HEK293 (cell line): ENCODE measurements around the gene CHCHD2.
"Not testable (repeated sequence)": the region's sequence is repeated elsewhere in the genome, so short reads cannot be mapped to it uniquely, and the experiment has no call there.

ENCODE experiments used
- CTCF ChIP-seq: fragments of 450-650 bp; formaldehyde crosslinking; IDR thresholded peaks from 2 replicates; pipeline ENCODE4 v1.5.1; 2016; ENCODE audit warnings: missing biosample characterization, missing genetic modification characterization
- HOXC10 ChIP-seq: sonication (generic); formaldehyde crosslinking; IDR thresholded peaks from 2 replicates; pipeline ENCODE4 v1.8.1; 2023; ENCODE audit warnings: mild to moderate bottlenecking, missing genetic modification reagents
- IKZF3 ChIP-seq: fragments of 450-650 bp; IDR thresholded peaks from 2 replicates; pipeline ENCODE4 v1.5.0; 2018; ENCODE audit warnings: missing biosample characterization, mild to moderate bottlenecking, missing genetic modification characterization, moderate library complexity
- TSHZ1 ChIP-seq: fragments of 450-650 bp; formaldehyde crosslinking; IDR thresholded peaks from 2 replicates; pipeline ENCODE4 v1.5.1; 2016; ENCODE audit warnings: missing biosample characterization, missing genetic modification characterization, borderline replicate concordance
- YY1 ChIP-seq: fragments of 450-650 bp; formaldehyde crosslinking; IDR thresholded peaks from 2 replicates; pipeline ENCODE4 v1.5.1; 2018; ENCODE audit warnings: missing biosample characterization, missing genetic modification characterization
- ZEB2 ChIP-seq: fragments of 450-650 bp; formaldehyde crosslinking; IDR thresholded peaks from 2 replicates; pipeline ENCODE4 v1.5.1; 2016; ENCODE audit warnings: missing biosample characterization, missing genetic modification characterization
- ZNF121 ChIP-seq: fragments of 450-650 bp; formaldehyde crosslinking; IDR thresholded peaks from 2 replicates; pipeline ENCODE4 v1.5.1; 2016; ENCODE audit warnings: missing biosample characterization, missing genetic modification characterization
- ZNF488 ChIP-seq: fragments of 450-650 bp; formaldehyde crosslinking; IDR thresholded peaks from 2 replicates; pipeline ENCODE4 v1.5.1; 2016; ENCODE audit warnings: missing biosample characterization, missing genetic modification characterization
- ZNF624 ChIP-seq: fragments of 450-650 bp; formaldehyde crosslinking; IDR thresholded peaks from 2 replicates; pipeline ENCODE4 v1.5.1; 2017; ENCODE audit warnings: missing biosample characterization, missing genetic modification characterization
- ZNF747 ChIP-seq: fragments of 450-650 bp; formaldehyde crosslinking; IDR thresholded peaks from 2 replicates; pipeline ENCODE4 v1.5.1; 2016; ENCODE audit warnings: missing biosample characterization, missing genetic modification characterization
- ZNF776 ChIP-seq: fragments of 450-650 bp; formaldehyde crosslinking; IDR thresholded peaks from 2 replicates; pipeline ENCODE4 v1.5.0; 2017; ENCODE audit warnings: missing biosample characterization, missing genetic modification characterization, borderline replicate concordance
- TF ChIP-seq, protein P1 (sequence below): fragments of 450-650 bp; formaldehyde crosslinking; IDR thresholded peaks from 2 replicates; pipeline ENCODE4 v1.5.1; 2016; ENCODE audit warnings: missing biosample characterization, missing genetic modification characterization, low read depth
- TF ChIP-seq, protein P2 (sequence below): fragments of 450-650 bp; formaldehyde crosslinking; IDR thresholded peaks from 2 replicates; pipeline ENCODE4 v1.5.1; 2016; ENCODE audit warnings: missing biosample characterization, missing genetic modification characterization
- TF ChIP-seq, protein P3 (sequence below): fragments of 450-650 bp; formaldehyde crosslinking; IDR thresholded peaks from 2 replicates; pipeline ENCODE4 v1.5.1; 2016; ENCODE audit warnings: missing biosample characterization, missing genetic modification characterization

- TF ChIP-seq CTCF (tag by site-specific recombination); ZNF121 (tag by site-specific recombination); ZNF747; IKZF3 (tag by site-specific recombination); ZNF624 (tag by site-specific recombination); HOXC10 (CRISPR knock-in tag); TSHZ1 (tag by site-specific recombination); YY1 (tag by site-specific recombination); ZEB2 (tag by site-specific recombination); ZNF488 (tag by site-specific recombination); ZNF776: not testable (repeated sequence)
- TF ChIP-seq, protein P1, sequence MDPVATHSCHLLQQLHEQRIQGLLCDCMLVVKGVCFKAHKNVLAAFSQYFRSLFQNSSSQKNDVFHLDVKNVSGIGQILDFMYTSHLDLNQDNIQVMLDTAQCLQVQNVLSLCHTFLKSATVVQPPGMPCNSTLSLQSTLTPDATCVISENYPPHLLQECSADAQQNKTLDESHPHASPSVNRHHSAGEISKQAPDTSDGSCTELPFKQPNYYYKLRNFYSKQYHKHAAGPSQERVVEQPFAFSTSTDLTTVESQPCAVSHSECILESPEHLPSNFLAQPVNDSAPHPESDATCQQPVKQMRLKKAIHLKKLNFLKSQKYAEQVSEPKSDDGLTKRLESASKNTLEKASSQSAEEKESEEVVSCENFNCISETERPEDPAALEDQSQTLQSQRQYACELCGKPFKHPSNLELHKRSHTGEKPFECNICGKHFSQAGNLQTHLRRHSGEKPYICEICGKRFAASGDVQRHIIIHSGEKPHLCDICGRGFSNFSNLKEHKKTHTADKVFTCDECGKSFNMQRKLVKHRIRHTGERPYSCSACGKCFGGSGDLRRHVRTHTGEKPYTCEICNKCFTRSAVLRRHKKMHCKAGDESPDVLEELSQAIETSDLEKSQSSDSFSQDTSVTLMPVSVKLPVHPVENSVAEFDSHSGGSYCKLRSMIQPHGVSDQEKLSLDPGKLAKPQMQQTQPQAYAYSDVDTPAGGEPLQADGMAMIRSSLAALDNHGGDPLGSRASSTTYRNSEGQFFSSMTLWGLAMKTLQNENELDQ (tag by site-specific recombination) = not testable (repeated sequence)
- TF ChIP-seq, protein P2, sequence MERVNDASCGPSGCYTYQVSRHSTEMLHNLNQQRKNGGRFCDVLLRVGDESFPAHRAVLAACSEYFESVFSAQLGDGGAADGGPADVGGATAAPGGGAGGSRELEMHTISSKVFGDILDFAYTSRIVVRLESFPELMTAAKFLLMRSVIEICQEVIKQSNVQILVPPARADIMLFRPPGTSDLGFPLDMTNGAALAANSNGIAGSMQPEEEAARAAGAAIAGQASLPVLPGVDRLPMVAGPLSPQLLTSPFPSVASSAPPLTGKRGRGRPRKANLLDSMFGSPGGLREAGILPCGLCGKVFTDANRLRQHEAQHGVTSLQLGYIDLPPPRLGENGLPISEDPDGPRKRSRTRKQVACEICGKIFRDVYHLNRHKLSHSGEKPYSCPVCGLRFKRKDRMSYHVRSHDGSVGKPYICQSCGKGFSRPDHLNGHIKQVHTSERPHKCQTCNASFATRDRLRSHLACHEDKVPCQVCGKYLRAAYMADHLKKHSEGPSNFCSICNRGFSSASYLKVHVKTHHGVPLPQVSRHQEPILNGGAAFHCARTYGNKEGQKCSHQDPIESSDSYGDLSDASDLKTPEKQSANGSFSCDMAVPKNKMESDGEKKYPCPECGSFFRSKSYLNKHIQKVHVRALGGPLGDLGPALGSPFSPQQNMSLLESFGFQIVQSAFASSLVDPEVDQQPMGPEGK (tag by site-specific recombination) = not testable (repeated sequence)
- TF ChIP-seq, protein P3, sequence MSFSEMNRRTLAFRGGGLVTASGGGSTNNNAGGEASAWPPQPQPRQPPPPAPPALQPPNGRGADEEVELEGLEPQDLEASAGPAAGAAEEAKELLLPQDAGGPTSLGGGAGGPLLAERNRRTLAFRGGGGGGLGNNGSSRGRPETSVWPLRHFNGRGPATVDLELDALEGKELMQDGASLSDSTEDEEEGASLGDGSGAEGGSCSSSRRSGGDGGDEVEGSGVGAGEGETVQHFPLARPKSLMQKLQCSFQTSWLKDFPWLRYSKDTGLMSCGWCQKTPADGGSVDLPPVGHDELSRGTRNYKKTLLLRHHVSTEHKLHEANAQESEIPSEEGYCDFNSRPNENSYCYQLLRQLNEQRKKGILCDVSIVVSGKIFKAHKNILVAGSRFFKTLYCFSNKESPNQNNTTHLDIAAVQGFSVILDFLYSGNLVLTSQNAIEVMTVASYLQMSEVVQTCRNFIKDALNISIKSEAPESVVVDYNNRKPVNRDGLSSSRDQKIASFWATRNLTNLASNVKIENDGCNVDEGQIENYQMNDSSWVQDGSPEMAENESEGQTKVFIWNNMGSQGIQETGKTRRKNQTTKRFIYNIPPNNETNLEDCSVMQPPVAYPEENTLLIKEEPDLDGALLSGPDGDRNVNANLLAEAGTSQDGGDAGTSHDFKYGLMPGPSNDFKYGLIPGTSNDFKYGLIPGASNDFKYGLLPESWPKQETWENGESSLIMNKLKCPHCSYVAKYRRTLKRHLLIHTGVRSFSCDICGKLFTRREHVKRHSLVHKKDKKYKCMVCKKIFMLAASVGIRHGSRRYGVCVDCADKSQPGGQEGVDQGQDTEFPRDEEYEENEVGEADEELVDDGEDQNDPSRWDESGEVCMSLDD (tag by site-specific recombination) = not testable (repeated sequence)
Measured at GRCh38 chr7:56066376-56066775, 39.9 kb downstream of the CHCHD2 start.
